ENCODE data around the gene AXIN2. TPM values are rescaled to one million over a fixed set of nuclear protein-coding genes. Genes with fewer than 3 reads are reported as not detected.

AXIN2 gene
- total RNA-seq, 1 donor from 2014 or later: 8.9 TPM

GRCh38 chr17:65536573-65537342, 24.7 kb downstream of the AXIN2 start:
- Histone ChIP-seq H3K4me2 (ENCODE audit: low read length) (no peak overlapping the region), H3K9ac (ENCODE audit: low read length) (no peak overlapping the region), H3K79me2 (ENCODE audit: insufficient read depth, low read length) (no peaks in the 10 kb centered on the region), H3K36me3 (ENCODE audit: insufficient read depth, low read length) (peaks cover 13% of the 10 kb centered on the region), H3K27me3 (ENCODE audit: insufficient read depth, low read length) (no peaks in the 10 kb centered on the region), H3K9me3 (ENCODE audit: insufficient read depth, low read depth, low read length) (no peaks in the 10 kb centered on the region), H3K4me1 (ENCODE audit: insufficient read depth, low read length) (no peaks in the 10 kb centered on the region), H4K20me1 (ENCODE audit: insufficient read depth, low read length) (peaks cover 22% of the 10 kb centered on the region), H3K27ac (ENCODE audit: low read depth, low read length) (no peak overlapping the region), H3K4me3 (ENCODE audit: insufficient read depth, low read depth, low read length) (no peak overlapping the region), H2AFZ (ENCODE audit: low read depth, low read length) (no peak overlapping the region)
- peaks cover 13% of the 10 kb centered on the region for H3K4me1 Mint-ChIP-seq (ENCODE audit: low read depth, unreplicated experiment)
- TF ChIP-seq EZH2 (IDR thresholded peaks at IDR 0.05; ENCODE audit: insufficient read depth, low read length): no peak
- TF ChIP-seq CTCF (IDR thresholded peaks at IDR 0.05; ENCODE audit: insufficient read depth, low read depth, low read length): no peak
- FAIRE-seq (no peak), DNase-seq (ENCODE audit: low read depth) (no peak)
- H3K36me3 Mint-ChIP-seq (ENCODE audit: low read depth, unreplicated experiment): peaks cover 29% of the 10 kb centered on the region
- no peaks in the 10 kb centered on the region for H3K27me3 Mint-ChIP-seq (ENCODE audit: low read depth, unreplicated experiment)
- H3K4me3 Mint-ChIP-seq (ENCODE audit: unreplicated experiment): no peak overlapping the region
- no peak overlapping the region for H3K27ac Mint-ChIP-seq (ENCODE audit: unreplicated experiment)
- no peaks in the 10 kb centered on the region for H3K9me3 Mint-ChIP-seq (ENCODE audit: unreplicated experiment)

GRCh38 chr17:65535777-65536572, 25.5 kb downstream of the AXIN2 start:
- Histone ChIP-seq H4K20me1 (ENCODE audit: insufficient read depth, low read length) (peaks cover 14% of the 10 kb centered on the region), H3K27me3 (ENCODE audit: insufficient read depth, low read length) (no peaks in the 10 kb centered on the region), H3K4me2 (ENCODE audit: low read length) (no peak overlapping the region), H2AFZ (ENCODE audit: low read depth, low read length) (no peak overlapping the region), H3K79me2 (ENCODE audit: insufficient read depth, low read length) (no peaks in the 10 kb centered on the region), H3K9me3 (ENCODE audit: insufficient read depth, low read depth, low read length) (no peaks in the 10 kb centered on the region), H3K4me1 (ENCODE audit: insufficient read depth, low read length) (peaks cover 7% of the 10 kb centered on the region), H3K27ac (ENCODE audit: low read depth, low read length) (no peak overlapping the region), H3K9ac (ENCODE audit: low read length) (no peak overlapping the region), H3K4me3 (ENCODE audit: insufficient read depth, low read depth, low read length) (no peak overlapping the region), H3K36me3 (ENCODE audit: insufficient read depth, low read length) (peaks cover 8% of the 10 kb centered on the region)
- DNase-seq (ENCODE audit: low read depth) (no peak), FAIRE-seq (no peak)
- Mint-ChIP-seq H3K27ac (ENCODE audit: unreplicated experiment) (no peak overlapping the region), H3K36me3 (ENCODE audit: low read depth, unreplicated experiment) (peaks cover 25% of the 10 kb centered on the region), H3K4me3 (ENCODE audit: unreplicated experiment) (no peak overlapping the region), H3K9me3 (ENCODE audit: unreplicated experiment) (no peaks in the 10 kb centered on the region), H3K27me3 (ENCODE audit: low read depth, unreplicated experiment) (no peaks in the 10 kb centered on the region), H3K4me1 (ENCODE audit: low read depth, unreplicated experiment) (peaks cover 21% of the 10 kb centered on the region)
- no peak for TF ChIP-seq EZH2 (IDR thresholded peaks at IDR 0.05; ENCODE audit: insufficient read depth, low read length)
- no peak for TF ChIP-seq CTCF (IDR thresholded peaks at IDR 0.05; ENCODE audit: insufficient read depth, low read depth, low read length)

Data from astrocyte (in vitro differentiated cells and primary cell).